GM18526 (cell line): ENCODE results near the gene C11orf68.

Experiments
- POLR2A ChIP-seq: IDR thresholded peaks from 3 replicates; pipeline ENCODE4 v1.6.1; 2011; ENCODE audit not compliant: insufficient read length; ENCODE audit errors: extremely low read depth

Gene C11orf68

GRCh38 chr11:65946655-65947054, 27.8 kb upstream of the C11orf68 start:
- no peak for TF ChIP-seq POLR2A

DNA sequence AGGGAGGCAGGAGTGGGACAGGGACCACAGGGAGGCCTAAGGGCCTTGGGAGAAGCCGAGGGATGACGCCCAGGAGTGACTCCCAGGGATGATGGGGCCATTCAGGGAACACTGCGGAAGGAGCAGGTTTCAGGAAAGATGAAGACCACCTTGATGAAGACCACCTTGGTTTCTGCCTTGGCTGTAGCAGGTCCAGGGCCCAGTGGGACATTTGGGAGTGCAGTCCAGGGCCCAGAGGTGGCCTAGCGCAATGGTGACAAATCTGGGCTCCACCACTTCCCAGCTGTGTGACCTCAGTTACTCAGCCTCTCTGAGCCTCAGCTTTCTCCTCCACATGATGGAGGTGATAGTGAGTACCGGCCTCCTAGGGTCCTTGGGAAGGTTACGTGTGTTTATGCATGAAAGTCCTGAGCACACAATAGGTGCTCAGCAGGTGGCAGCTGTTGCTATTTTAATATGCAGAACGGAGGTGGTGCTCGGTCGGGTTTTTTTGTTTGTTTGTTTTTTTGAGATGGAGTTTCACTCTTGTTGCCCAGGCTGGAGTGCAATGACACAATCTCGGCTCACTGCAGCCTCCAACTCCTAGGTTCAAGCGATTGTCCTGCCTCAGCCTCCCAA, 27.2 kb upstream of the C11orf68 start:
- no peak for TF ChIP-seq POLR2A

- TF ChIP-seq POLR2A = no peak
These were observed 26.6 kb upstream of the C11orf68 start, which contains the start of gene TSGA10IP for GRCh38 chr11:65945430-65945911. TSS of gene TSGA10IP (plus strand) at chr11:65945480. CDS start at chr11:65945676, 196 bp downstream.

- no peak for TF ChIP-seq POLR2A
These were observed 25.9 kb upstream of the C11orf68 start for GRCh38 chr11:65944767-65945166.

- TF ChIP-seq POLR2A = no peak
These were observed 25.3 kb upstream of the C11orf68 start for GRCh38 chr11:65944191-65944590.

DNA sequence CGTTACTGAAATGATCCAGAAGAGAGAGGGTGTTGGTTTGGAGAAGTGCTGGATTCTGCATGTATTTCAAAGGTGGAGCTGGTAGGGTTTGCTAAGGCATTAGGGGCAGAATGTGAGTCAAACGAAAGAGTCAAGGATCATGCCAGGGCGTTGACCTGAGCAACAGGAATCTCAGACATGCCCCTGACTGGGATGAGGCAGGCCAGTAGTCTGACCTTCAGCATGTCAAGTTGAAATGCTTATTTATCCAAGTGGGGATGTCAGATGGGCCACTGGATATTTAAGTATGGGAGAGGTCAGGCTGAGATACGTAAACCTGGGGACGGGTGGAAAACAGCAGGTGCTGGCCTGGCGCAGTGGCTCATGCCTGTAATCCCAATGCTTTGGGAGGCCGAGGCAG, 23.7 kb upstream of the C11orf68 start:
- TF ChIP-seq POLR2A = no peak

DNA sequence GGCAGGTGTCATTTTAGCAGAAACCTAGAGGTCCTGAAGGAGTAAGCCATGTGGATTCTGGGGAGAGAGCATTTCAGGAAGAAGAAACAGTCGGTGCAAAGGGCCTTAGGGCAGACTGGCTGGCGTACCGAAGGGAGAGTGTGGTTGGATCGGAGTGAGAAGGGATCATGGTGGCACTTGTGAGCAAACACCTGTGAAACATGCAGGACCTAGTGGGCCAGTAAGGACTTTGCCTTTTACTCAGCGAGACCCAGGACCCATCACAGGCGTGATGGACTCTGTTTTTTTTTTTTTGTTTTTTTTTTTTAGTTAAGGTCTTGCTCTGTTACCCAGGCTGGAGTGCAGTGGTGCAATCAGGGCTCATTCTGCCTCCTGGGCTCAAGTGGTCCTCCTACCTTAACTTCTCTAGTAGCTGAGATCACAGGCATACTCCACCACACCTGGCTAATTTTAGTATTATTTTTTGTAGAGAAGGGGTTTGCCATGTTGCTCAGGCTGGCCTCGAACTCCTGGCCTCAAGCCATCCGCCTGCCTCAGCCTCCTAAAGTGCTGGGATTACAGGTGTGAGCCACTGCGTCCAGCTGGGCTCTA, 23.0 kb upstream of the C11orf68 start:
- TF ChIP-seq POLR2A = no peak

DNA sequence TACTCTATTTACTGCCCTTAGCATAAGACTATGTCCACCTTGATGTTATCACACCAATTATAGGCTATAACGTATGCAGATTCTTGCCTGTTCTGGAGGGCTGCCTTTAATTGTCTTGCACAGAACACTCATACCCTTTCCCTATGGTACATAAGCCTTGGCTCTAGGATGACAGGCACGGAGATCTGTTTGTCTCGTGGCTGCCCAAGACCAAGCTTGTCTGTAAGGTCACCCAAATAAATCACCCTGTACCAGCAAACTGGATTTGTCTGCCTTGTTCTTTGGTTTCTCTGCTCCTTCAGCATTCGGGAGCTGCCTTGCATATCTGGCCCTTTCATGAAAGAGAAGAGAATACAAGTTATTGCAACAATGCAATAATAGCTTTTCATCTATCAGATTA, 18.9 kb upstream of the C11orf68 start:
- TF ChIP-seq POLR2A = no peak

DNA sequence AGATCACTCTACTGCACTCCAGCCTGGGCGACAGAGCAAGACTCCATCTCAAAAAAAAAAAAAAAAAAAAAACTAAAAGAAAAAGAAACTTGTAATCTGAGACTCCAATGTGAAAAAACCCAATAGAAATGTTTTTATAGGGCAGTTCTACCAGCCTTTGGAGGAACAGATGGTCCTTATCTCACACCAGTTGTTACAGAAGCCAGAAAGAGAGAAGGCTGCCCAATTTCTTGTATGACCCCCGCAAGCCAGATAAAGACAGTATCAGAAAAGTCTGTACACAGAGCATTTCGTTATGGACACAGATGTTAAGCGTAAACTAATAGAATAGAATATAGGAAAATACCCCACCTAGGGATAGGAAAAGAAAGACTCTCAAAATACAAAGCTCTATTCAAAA, 15.2 kb upstream of the C11orf68 start:
- no peak for TF ChIP-seq POLR2A

GRCh38 chr11:65932558-65932919, 13.7 kb upstream of the C11orf68 start:
- no peak for TF ChIP-seq POLR2A

- no peak for TF ChIP-seq POLR2A
These were observed 13.1 kb upstream of the C11orf68 start for GRCh38 chr11:65931773-65932557.

DNA sequence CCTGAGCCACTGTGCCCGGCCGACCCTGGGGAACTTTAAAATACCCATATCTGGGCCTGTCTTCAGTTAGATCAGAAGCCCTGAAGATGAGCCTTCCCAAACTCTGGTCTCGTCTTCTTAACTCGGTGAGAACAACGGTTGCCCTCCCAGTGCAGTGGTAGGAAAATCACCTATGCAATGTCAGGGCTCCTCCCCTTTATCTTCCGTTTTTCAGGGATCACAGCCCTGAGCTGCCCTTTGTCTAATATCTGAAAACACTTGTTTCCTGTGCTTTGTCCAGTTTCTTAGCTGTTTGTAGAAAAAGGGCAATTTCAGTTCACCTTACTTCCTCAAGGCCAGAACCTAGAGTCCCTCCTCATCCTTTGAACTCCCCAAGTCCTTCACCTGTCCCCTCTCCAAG, 9.8 kb upstream of the C11orf68 start:
- no peak for TF ChIP-seq POLR2A

GRCh38 chr11:65927904-65928397, 9.1 kb upstream of the C11orf68 start:
- peak; percentile 51 for TF ChIP-seq POLR2A

DNA sequence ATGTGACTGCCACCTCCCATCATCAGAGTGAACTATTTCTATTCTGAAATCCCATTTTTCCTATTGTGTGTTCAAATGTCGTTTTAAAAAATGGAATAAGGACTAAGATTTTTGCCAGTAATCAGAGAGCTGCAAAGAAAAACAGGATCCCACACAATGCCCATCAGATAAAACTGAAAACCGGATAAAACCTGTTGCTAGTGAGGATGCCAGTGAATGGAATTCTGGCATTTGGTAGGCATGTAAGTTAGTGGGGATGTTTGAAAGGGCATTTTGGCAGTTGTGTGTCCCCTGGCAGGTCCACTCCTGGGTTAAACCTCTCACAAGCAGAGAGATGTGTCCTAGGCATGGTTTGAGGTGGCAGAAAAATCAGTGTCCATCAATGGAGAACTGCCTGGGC, 6.5 kb upstream of the C11orf68 start:
- TF ChIP-seq POLR2A = no peak

- TF ChIP-seq POLR2A = no peak
These were observed 3.7 kb upstream of the C11orf68 start for GRCh38 chr11:65922565-65922964.

DNA sequence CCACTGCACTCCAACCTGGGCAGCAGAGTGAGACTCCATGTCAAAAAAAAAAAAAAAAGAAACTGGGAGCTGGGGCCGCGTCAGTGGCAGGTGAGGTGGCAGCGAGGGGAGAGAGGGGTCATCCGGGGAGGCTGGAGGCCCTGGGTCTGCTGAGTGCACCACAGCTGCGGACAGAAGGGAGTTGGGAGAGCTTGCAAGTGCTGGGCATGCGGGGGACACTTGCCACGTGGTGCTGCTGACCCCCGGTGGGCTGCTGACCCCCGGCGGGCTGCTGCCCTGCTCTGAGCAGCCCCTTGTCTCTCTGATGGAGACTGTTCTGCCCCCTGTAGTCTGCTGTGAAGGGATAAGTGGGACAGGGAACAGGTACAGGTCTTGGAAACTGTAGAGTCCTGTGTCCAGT, 3.0 kb upstream of the C11orf68 start:
- no peak for TF ChIP-seq POLR2A
